PFSK-1 (cell line): ENCODE measurements around the gene MT1E.

ENCODE experiments used
- FOXP2 ChIP-seq: optimal IDR thresholded peaks from 2 replicates; pipeline ENCODE3; 2011; ENCODE audit warnings: borderline replicate concordance, control low read depth, inconsistent platforms; ENCODE audit not compliant: insufficient read depth; ENCODE audit errors: extremely low read length, extremely low read depth
- POLR2AphosphoS5 ChIP-seq: IDR thresholded peaks from 2 replicates; pipeline ENCODE4 v1.6.1; 2012; ENCODE audit warnings: low read depth, mild to moderate bottlenecking, control low read depth, low read length, moderate library complexity
- REST ChIP-seq, 2 experiments: IDR thresholded peaks; 2 replicates each; pipeline versions ENCODE4 v1.6.1 to v1.8.0; 2011 to 2012; ENCODE audit warnings: low read depth in 2 of 2, low read length in 2 of 2, control low read depth in 1 of 2, inconsistent platforms in 1 of 2, mild to moderate bottlenecking in 1 of 2, moderate library complexity in 1 of 2; ENCODE audit not compliant: insufficient read depth in 1 of 2
- SIN3A ChIP-seq: IDR thresholded peaks from 2 replicates; pipeline ENCODE4 v1.6.1; 2012; ENCODE audit warnings: mild to moderate bottlenecking, low read length, moderate library complexity, borderline replicate concordance; ENCODE audit not compliant: insufficient read depth
- TAF1 ChIP-seq: IDR thresholded peaks from 2 replicates; pipeline ENCODE4 v1.6.1; 2012; ENCODE audit warnings: low read length, control low read depth, borderline replicate concordance; ENCODE audit not compliant: insufficient read depth

MT1E gene

GRCh38 chr16:56620339-56620897, 5.2 kb upstream of the MT1E start:
- no peak for TF ChIP-seq SIN3A
- no peak for TF ChIP-seq POLR2AphosphoS5
- no peak for TF ChIP-seq TAF1
- TF ChIP-seq FOXP2 = no peak
- no peak for TF ChIP-seq REST (IDR thresholded peaks at IDR 0.05; ENCODE audit: insufficient read depth in 1 of 2, low read depth in 2 of 2, low read length in 2 of 2)

GRCh38 chr16:56623637-56624036, 1.9 kb upstream of the MT1E start:
- TF ChIP-seq REST (IDR thresholded peaks at IDR 0.05; ENCODE audit: insufficient read depth in 1 of 2, low read depth in 2 of 2, low read length in 2 of 2) (no peak), TAF1 (no peak), FOXP2 (no peak), POLR2AphosphoS5 (no peak), SIN3A (no peak)

GRCh38 chr16:56625943-56626654, 518 bp downstream of the MT1E start:
- no peak for TF ChIP-seq SIN3A

- no peak for TF ChIP-seq POLR2AphosphoS5
- TF ChIP-seq TAF1 = no peak
- no peak for TF ChIP-seq FOXP2
- TF ChIP-seq SIN3A = no peak
- TF ChIP-seq REST (IDR thresholded peaks at IDR 0.05; ENCODE audit: insufficient read depth in 1 of 2, low read depth in 2 of 2, low read length in 2 of 2) = no peak
These were observed 1.1 kb downstream of the MT1E start for GRCh38 chr16:56626685-56627084.

- no peak for TF ChIP-seq REST (IDR thresholded peaks at IDR 0.05; ENCODE audit: insufficient read depth in 1 of 2, low read depth in 2 of 2, low read length in 2 of 2)
- no peak for TF ChIP-seq POLR2AphosphoS5
- TF ChIP-seq TAF1 = no peak
- no peak for TF ChIP-seq SIN3A
- TF ChIP-seq FOXP2 = no peak
These were observed 3.1 kb downstream of the MT1E start for GRCh38 chr16:56628486-56629350.
